Measurements from ENCODE around the gene CAMTA2.
"Not testable (repeated sequence)": the region's sequence is repeated elsewhere in the genome, so short reads cannot be mapped to it uniquely, and the experiment has no call there.

CAMTA2 gene

GRCh38 chr17:4986951-4987766, at the start of gene CAMTA2:
Gene CAMTA2 (minus strand): TSS chr17:4987675. CDS start chr17:4986222, 1,453 bp downstream.
- DNase-seq = no peak

- no peak for DNase-seq
Measured at GRCh38 chr17:5035315-5035714, 47.8 kb upstream of the CAMTA2 start, which contains the start of gene SLC52A1. Gene SLC52A1 (minus strand): TSS chr17:5035426. CDS start chr17:5034606, 820 bp downstream.

- no peak for DNase-seq
Measured at GRCh38 chr17:5034651-5035050, 47.2 kb upstream of the CAMTA2 start.

GRCh38 chr17:5034063-5034462, 46.6 kb upstream of the CAMTA2 start:
- no peak for DNase-seq

- no peak for DNase-seq
Measured at GRCh38 chr17:5033352-5034015, 46.0 kb upstream of the CAMTA2 start.

GRCh38 chr17:5032865-5033264, 45.4 kb upstream of the CAMTA2 start:
- no peak for DNase-seq

- no peak for DNase-seq
Measured at GRCh38 chr17:5031365-5032082, 44.0 kb upstream of the CAMTA2 start.

- DNase-seq = not testable (repeated sequence)
Measured at GRCh38 chr17:5030168-5030567, 42.7 kb upstream of the CAMTA2 start.

GRCh38 chr17:5027916-5028315, 40.4 kb upstream of the CAMTA2 start:
- DNase-seq = no peak

GRCh38 chr17:5027299-5027698, 39.8 kb upstream of the CAMTA2 start:
- DNase-seq = no peak

- no peak for DNase-seq
Measured at GRCh38 chr17:5024604-5025003, 37.1 kb upstream of the CAMTA2 start.

- no peak for DNase-seq
Measured at GRCh38 chr17:5023588-5024147, 36.2 kb upstream of the CAMTA2 start.

- no peak for DNase-seq
Measured at GRCh38 chr17:5022171-5022711, 34.8 kb upstream of the CAMTA2 start.

GRCh38 chr17:5020502-5021023, 33.1 kb upstream of the CAMTA2 start:
- no peak for DNase-seq

- no peak for DNase-seq
Measured at GRCh38 chr17:5019475-5019956, 32.0 kb upstream of the CAMTA2 start.

GRCh38 chr17:5014357-5014756, 26.9 kb upstream of the CAMTA2 start:
- DNase-seq = no peak

- no peak for DNase-seq
Measured at GRCh38 chr17:5011928-5012327, 24.5 kb upstream of the CAMTA2 start.

GRCh38 chr17:5003214-5003867, 15.9 kb upstream of the CAMTA2 start:
- DNase-seq = no peak

GRCh38 chr17:5002121-5002788, 14.8 kb upstream of the CAMTA2 start:
- DNase-seq = no peak

- no peak for DNase-seq
Measured at GRCh38 chr17:5000237-5000639, 12.8 kb upstream of the CAMTA2 start.

- DNase-seq = no peak
Measured at GRCh38 chr17:4999430-5000093, 12.1 kb upstream of the CAMTA2 start.
